ENCODE measurements around the gene CALM3. TPM values are rescaled to one million over a fixed set of nuclear protein-coding genes. Genes with fewer than 3 reads are reported as not detected.

Gene CALM3
- total RNA-seq, 1 experiment from 2014 or later, result 103 TPM

DNA sequence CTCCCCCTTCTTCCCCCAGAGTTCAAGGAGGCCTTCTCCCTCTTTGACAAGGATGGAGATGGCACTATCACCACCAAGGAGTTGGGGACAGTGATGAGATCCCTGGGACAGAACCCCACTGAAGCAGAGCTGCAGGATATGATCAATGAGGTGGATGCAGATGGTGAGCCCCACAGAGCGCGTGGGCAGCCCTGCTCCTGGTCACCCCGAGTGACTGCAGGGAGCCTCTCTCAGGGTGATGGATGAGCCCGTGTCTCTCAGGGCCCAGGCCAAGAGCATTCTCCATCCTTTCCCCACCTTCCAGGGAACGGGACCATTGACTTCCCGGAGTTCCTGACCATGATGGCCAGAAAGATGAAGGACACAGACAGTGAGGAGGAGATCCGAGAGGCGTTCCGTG lies 7.0 kb downstream of the CALM3 start:
- Mint-ChIP-seq H3K27me3 (ENCODE audit: insufficient read depth, unreplicated experiment) (no peaks in the 10 kb centered on the region), H3K27ac (ENCODE audit: low read depth, unreplicated experiment) (no peak overlapping the region), H3K4me1 (ENCODE audit: insufficient read depth, unreplicated experiment) (no peaks in the 10 kb centered on the region), H3K4me3 (ENCODE audit: unreplicated experiment) (no peak overlapping the region), H3K36me3 (ENCODE audit: insufficient read depth, unreplicated experiment) (peaks cover 54% of the 10 kb centered on the region), H3K9me3 (ENCODE audit: unreplicated experiment) (no peaks in the 10 kb centered on the region)
- POLR2A ChIA-PET, result no interaction called here
- intact Hi-C loops (cut with micrococcal nuclease), result no loop called here
- CTCF ChIA-PET, result interaction anchor here (0.6 to 4.3 kb wide), 3 partner anchors 9 to 54 kb away, joined by 3 to 25 read pairs (median 3); no protein-coding TSS in a partner anchor
- DNase-seq (ENCODE audit: unreplicated experiment), result no peak
- TF ChIP-seq, protein P1, sequence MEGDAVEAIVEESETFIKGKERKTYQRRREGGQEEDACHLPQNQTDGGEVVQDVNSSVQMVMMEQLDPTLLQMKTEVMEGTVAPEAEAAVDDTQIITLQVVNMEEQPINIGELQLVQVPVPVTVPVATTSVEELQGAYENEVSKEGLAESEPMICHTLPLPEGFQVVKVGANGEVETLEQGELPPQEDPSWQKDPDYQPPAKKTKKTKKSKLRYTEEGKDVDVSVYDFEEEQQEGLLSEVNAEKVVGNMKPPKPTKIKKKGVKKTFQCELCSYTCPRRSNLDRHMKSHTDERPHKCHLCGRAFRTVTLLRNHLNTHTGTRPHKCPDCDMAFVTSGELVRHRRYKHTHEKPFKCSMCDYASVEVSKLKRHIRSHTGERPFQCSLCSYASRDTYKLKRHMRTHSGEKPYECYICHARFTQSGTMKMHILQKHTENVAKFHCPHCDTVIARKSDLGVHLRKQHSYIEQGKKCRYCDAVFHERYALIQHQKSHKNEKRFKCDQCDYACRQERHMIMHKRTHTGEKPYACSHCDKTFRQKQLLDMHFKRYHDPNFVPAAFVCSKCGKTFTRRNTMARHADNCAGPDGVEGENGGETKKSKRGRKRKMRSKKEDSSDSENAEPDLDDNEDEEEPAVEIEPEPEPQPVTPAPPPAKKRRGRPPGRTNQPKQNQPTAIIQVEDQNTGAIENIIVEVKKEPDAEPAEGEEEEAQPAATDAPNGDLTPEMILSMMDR (IDR thresholded peaks at IDR 0.05; ENCODE audit: unreplicated experiment), result no peak
- no TSS peak for BruUV-seq (replicated peaks)

DNA sequence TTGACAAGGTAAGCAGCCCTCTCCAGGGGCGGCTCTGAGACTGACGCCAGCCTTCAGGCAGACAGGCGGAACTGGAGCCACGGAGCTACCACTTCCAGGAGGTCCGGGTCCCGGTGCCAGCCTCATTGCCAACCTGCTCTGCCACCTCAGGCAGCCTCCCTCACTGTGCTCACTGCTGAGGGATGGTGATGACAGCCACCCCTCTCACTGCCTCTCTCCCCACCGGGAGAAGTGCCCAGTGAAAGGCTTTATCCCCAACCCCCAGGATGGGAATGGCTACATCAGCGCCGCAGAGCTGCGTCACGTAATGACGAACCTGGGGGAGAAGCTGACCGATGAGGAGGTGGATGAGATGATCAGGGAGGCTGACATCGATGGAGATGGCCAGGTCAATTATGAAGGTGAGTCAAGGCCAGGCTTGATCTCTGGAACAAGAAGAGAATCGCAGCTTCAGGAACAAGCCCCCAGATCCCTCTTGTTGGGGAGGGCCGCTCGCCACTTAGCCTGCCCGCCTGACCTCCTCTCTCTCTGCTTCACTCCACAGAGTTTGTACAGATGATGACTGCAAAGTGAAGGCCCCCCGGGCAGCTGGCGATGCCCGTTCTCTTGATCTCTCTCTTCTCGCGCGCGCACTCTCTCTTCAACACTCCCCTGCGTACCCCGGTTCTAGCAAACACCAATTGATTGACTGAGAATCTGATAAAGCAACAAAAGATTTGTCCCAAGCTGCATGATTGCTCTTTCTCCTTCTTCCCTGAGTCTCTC lies 7.6 kb downstream of the CALM3 start:
- Mint-ChIP-seq H3K9me3 (ENCODE audit: unreplicated experiment) (no peaks in the 10 kb centered on the region), H3K4me1 (ENCODE audit: insufficient read depth, unreplicated experiment) (no peaks in the 10 kb centered on the region), H3K27ac (ENCODE audit: low read depth, unreplicated experiment) (no peak overlapping the region), H3K4me3 (ENCODE audit: unreplicated experiment) (no peak overlapping the region), H3K27me3 (ENCODE audit: insufficient read depth, unreplicated experiment) (no peaks in the 10 kb centered on the region), H3K36me3 (ENCODE audit: insufficient read depth, unreplicated experiment) (peaks cover 54% of the 10 kb centered on the region)
- ChIA-PET POLR2A (interaction anchor here (0.6 kb wide), 1 partner anchor 299 kb away, joined by 3 read pairs; no protein-coding TSS in a partner anchor), CTCF (interaction anchor here (0.6 to 1.4 kb wide), 2 partner anchors 21 to 54 kb away, joined by 3 read pairs; no protein-coding TSS in a partner anchor)
- TF ChIP-seq, protein P1 (IDR thresholded peaks at IDR 0.05; ENCODE audit: unreplicated experiment), result no peak
- no peak for DNase-seq (ENCODE audit: unreplicated experiment)
- intact Hi-C loops (cut with micrococcal nuclease), result no loop called here
- BruUV-seq (replicated peaks), result TSS peak; percentile 55

DNA sequence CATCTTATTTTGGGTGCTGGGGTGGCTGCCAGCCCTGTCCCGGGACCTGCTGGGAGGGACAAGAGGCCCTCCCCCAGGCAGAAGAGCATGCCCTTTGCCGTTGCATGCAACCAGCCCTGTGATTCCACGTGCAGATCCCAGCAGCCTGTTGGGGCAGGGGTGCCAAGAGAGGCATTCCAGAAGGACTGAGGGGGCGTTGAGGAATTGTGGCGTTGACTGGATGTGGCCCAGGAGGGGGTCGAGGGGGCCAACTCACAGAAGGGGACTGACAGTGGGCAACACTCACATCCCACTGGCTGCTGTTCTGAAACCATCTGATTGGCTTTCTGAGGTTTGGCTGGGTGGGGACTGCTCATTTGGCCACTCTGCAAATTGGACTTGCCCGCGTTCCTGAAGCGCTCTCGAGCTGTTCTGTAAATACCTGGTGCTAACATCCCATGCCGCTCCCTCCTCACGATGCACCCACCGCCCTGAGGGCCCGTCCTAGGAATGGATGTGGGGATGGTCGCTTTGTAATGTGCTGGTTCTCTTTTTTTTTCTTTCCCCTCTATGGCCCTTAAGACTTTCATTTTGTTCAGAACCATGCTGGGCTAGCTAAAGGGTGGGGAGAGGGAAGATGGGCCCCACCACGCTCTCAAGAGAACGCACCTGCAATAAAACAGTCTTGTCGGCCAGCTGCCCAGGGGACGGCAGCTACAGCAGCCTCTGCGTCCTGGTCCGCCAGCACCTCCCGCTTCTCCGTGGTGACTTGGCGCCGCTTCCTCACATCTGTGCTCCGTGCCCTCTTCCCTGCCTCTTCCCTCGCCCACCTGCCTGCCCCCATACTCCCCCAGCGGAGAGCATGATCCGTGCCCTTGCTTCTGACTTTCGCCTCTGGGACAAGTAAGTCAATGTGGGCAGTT lies 8.6 kb downstream of the CALM3 start:
- Mint-ChIP-seq H3K4me1 (ENCODE audit: insufficient read depth, unreplicated experiment) (no peaks in the 10 kb centered on the region), H3K4me3 (ENCODE audit: unreplicated experiment) (no peak overlapping the region), H3K27me3 (ENCODE audit: insufficient read depth, unreplicated experiment) (no peaks in the 10 kb centered on the region), H3K9me3 (ENCODE audit: unreplicated experiment) (no peaks in the 10 kb centered on the region), H3K27ac (ENCODE audit: low read depth, unreplicated experiment) (no peak overlapping the region), H3K36me3 (ENCODE audit: insufficient read depth, unreplicated experiment) (peaks cover 54% of the 10 kb centered on the region)
- POLR2A ChIA-PET, result interaction anchor here (0.6 to 2.5 kb wide), 2 partner anchors 8 to 300 kb away, joined by 3 to 16 read pairs; partner anchors contain the start of gene CALM3
- intact Hi-C loops (cut with micrococcal nuclease), result no loop called here
- CTCF ChIA-PET, result interaction anchor here (0.6 kb wide), 1 partner anchor 18 kb away, joined by 3 read pairs; no protein-coding TSS in a partner anchor
- TF ChIP-seq, protein P1 (IDR thresholded peaks at IDR 0.05; ENCODE audit: unreplicated experiment), result no peak
- BruUV-seq (replicated peaks), result no TSS peak
- no peak for DNase-seq (ENCODE audit: unreplicated experiment)

DNA sequence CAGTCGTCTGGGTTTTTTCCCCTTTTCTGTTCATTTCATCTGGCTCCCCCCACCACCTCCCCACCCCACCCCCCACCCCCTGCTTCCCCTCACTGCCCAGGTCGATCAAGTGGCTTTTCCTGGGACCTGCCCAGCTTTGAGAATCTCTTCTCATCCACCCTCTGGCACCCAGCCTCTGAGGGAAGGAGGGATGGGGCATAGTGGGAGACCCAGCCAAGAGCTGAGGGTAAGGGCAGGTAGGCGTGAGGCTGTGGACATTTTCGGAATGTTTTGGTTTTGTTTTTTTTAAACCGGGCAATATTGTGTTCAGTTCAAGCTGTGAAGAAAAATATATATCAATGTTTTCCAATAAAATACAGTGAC lies 9.3 kb downstream of the CALM3 start:
- Mint-ChIP-seq H3K27ac (ENCODE audit: low read depth, unreplicated experiment) (no peak overlapping the region), H3K27me3 (ENCODE audit: insufficient read depth, unreplicated experiment) (no peaks in the 10 kb centered on the region), H3K4me3 (ENCODE audit: unreplicated experiment) (no peak overlapping the region), H3K4me1 (ENCODE audit: insufficient read depth, unreplicated experiment) (no peaks in the 10 kb centered on the region), H3K9me3 (ENCODE audit: unreplicated experiment) (no peaks in the 10 kb centered on the region), H3K36me3 (ENCODE audit: insufficient read depth, unreplicated experiment) (peaks cover 48% of the 10 kb centered on the region)
- TF ChIP-seq, protein P1 (IDR thresholded peaks at IDR 0.05; ENCODE audit: unreplicated experiment), result no peak
- POLR2A ChIA-PET, result interaction anchor here (2.5 kb wide), 1 partner anchor 8 kb away, joined by 16 read pairs; the partner anchor contains the start of gene CALM3
- BruUV-seq (replicated peaks), result no TSS peak
- CTCF ChIA-PET, result interaction anchor here (0.6 kb wide), 3 partner anchors 17 to 683 kb away, joined by 3 to 4 read pairs (median 3); no protein-coding TSS in a partner anchor
- no peak for DNase-seq (ENCODE audit: unreplicated experiment)
- intact Hi-C loops (cut with micrococcal nuclease), result no loop called here
